Osteoblast (primary cell): ENCODE results near the gene CAMK1G. TPM values are rescaled to one million over a fixed set of nuclear protein-coding genes. Genes with fewer than 3 reads are reported as not detected.

ENCODE experiments used
- DNase-seq: peaks from one replicate; pipeline ENCODE4 v3.0.0; 2011; ENCODE audit warnings: low spot score, mixed read lengths; ENCODE audit not compliant: insufficient read length; ENCODE audit errors: missing footprints
- H2AFZ ChIP-seq: 2 replicates; pipeline ENCODE4 v1.6.0; 2011; ENCODE audit warnings: mild to moderate bottlenecking, low read length
- H3K27ac ChIP-seq: 2 replicates; pipeline ENCODE4 v1.5.1; 2011; ENCODE audit warnings: mild to moderate bottlenecking, low read depth, low read length, moderate library complexity
- H3K27me3 ChIP-seq: 2 replicates; pipeline ENCODE4 v1.6.0; 2012; ENCODE audit warnings: mild to moderate bottlenecking, control low read depth, inconsistent platforms, low read length, moderate library complexity; ENCODE audit not compliant: insufficient read depth
- H3K36me3 ChIP-seq: 2 replicates; pipeline ENCODE4 v1.5.1; 2011; ENCODE audit warnings: mild to moderate bottlenecking, low read length, control low read depth, moderate library complexity; ENCODE audit not compliant: insufficient read depth
- H3K4me1 ChIP-seq: 2 replicates; pipeline ENCODE4 v1.5.1; 2011; ENCODE audit warnings: mild to moderate bottlenecking, low read length, control low read depth, moderate library complexity; ENCODE audit not compliant: insufficient read depth
- H3K4me2 ChIP-seq: 2 replicates; pipeline ENCODE4 v1.6.0; 2011; ENCODE audit warnings: mild to moderate bottlenecking, low read length; ENCODE audit not compliant: insufficient read depth
- H3K4me3 ChIP-seq: fragments of 200-600 bp; sonication (generic); 3 replicates; pipeline ENCODE4 v1.5.1; 2012; ENCODE audit warnings: mild to moderate bottlenecking, low read length, inconsistent platforms; ENCODE audit not compliant: insufficient read depth
- H3K79me2 ChIP-seq: 2 replicates; pipeline ENCODE4 v1.6.0; 2012; ENCODE audit warnings: mild to moderate bottlenecking, low read length, control low read depth, inconsistent platforms; ENCODE audit not compliant: insufficient read depth
- H3K9me3 ChIP-seq: 2 replicates; pipeline ENCODE4 v1.5.1; 2011; ENCODE audit warnings: low read depth, low read length, control low read depth
- H4K20me1 ChIP-seq: 2 replicates; pipeline ENCODE4 v1.6.0; 2012; ENCODE audit warnings: mild to moderate bottlenecking, low read length, control low read depth; ENCODE audit not compliant: insufficient read depth
- CTCF ChIP-seq: IDR thresholded peaks from 2 replicates; pipeline ENCODE4 v1.5.1; 2011; ENCODE audit warnings: mild to moderate bottlenecking, low read depth, low read length, moderate library complexity; ENCODE audit errors: extremely low read depth
- total RNA-seq: library from RNA; depleted of rRNA; stranded (reverse); fragments of >200 nt; gene quantifications from 2 replicates; pipeline ENCODE4 v1.2.3, GENCODE V29; 2012

CAMK1G gene
- total RNA-seq, 1 donor, result 0.72 TPM

GRCh38 chr1:209657140-209657879 lies 73.8 kb downstream of the CAMK1G start:
- Histone ChIP-seq H3K4me3 (no peak overlapping the region), H3K4me2 (no peak overlapping the region), H3K79me2 (no peaks in the 10 kb centered on the region), H3K4me1 (peaks cover 15% of the 10 kb centered on the region), H2AFZ (no peak overlapping the region), H3K27ac (peak overlapping the region; percentile 43), H3K9me3 (no peaks in the 10 kb centered on the region), H3K27me3 (no peaks in the 10 kb centered on the region), H4K20me1 (no peaks in the 10 kb centered on the region), H3K36me3 (no peaks in the 10 kb centered on the region)
- TF ChIP-seq CTCF, result no peak
- DNase-seq, result no peak

GRCh38 chr1:209657918-209658317 lies 74.4 kb downstream of the CAMK1G start:
- H4K20me1 ChIP-seq, result no peaks in the 10 kb centered on the region
- no peaks in the 10 kb centered on the region for H3K9me3 ChIP-seq
- TF ChIP-seq CTCF, result no peak
- no peaks in the 10 kb centered on the region for H3K36me3 ChIP-seq
- H2AFZ ChIP-seq, result no peak overlapping the region
- no peaks in the 10 kb centered on the region for H3K79me2 ChIP-seq
- H3K27ac ChIP-seq, result no peak overlapping the region
- peaks cover 15% of the 10 kb centered on the region for H3K4me1 ChIP-seq
- no peaks in the 10 kb centered on the region for H3K27me3 ChIP-seq
- H3K4me3 ChIP-seq, result no peak overlapping the region
- H3K4me2 ChIP-seq, result no peak overlapping the region
- no peak for DNase-seq

- Histone ChIP-seq H3K4me3 (no peak overlapping the region), H3K4me2 (no peak overlapping the region), H2AFZ (no peak overlapping the region)
Measured at GRCh38 chr1:209659909-209660308, 76.4 kb downstream of the CAMK1G start.

More at GRCh38 chr1:209659909-209660308, 76.4 kb downstream of the CAMK1G start:
- peak overlapping the region; percentile 25 for H3K27ac ChIP-seq
- H3K4me1 ChIP-seq, result peaks cover 13% of the 10 kb centered on the region
- TF ChIP-seq CTCF, result no peak
- no peaks in the 10 kb centered on the region for H3K79me2 ChIP-seq
- no peaks in the 10 kb centered on the region for H3K36me3 ChIP-seq
- no peak for DNase-seq
- no peaks in the 10 kb centered on the region for H4K20me1 ChIP-seq
- H3K27me3 ChIP-seq, result no peaks in the 10 kb centered on the region
- no peaks in the 10 kb centered on the region for H3K9me3 ChIP-seq
